Left lobe of liver (tissue), 2 donors: ENCODE data around the gene KDM4C. TPM values are rescaled to one million over a fixed set of nuclear protein-coding genes. Genes with fewer than 3 reads are reported as not detected.

Experiments used
- ATAC-seq: fragments of 200-7000 bp; cut with Tn5 transposase; one replicate; pipeline ENCODE4 v1.9.1; 2020; ENCODE audit warnings: mild to moderate bottlenecking, moderate library complexity
- DNase-seq: peaks from one replicate; pipeline ENCODE4 v3.0.0-alpha.2; 2020; ENCODE audit warnings: low spot score
- total RNA-seq: library from RNA; stranded (reverse); gene quantifications from one replicate; pipeline ENCODE4 v1.2.1, GENCODE V29; 2021
- donor health status: DM: no; HTN: no; CAD: no; lungs with moderate emphysema.
- donor health status: DM: no; HTN: yes; CAD: no.

Gene KDM4C
- total RNA-seq, 1 donor from 2014 or later = 15.8 TPM

DNA sequence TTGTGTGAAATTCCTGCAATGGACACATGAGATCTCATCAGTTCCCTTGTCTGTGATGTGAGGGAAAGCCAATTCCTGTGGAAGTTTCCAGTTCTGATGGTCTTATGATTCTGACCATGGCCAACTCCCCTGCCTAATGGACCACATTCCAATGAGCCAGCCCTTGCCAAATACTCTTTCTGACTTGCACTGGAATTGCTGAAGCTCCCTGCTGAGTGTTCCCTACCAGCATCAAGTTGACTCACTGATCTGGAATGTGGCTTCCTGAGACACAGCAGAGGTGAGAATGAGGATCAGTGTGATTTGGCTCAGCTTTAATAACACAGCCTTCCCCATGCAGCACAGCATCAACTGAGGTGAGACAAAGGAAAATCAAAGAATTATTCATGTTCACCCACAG, 427.8 kb downstream of the KDM4C start:
- no peak for DNase-seq
- ATAC-seq = no peak

GRCh38 chr9:7186175-7186574, 428.4 kb downstream of the KDM4C start:
- DNase-seq (no peak), ATAC-seq (peak; percentile 27)

- ATAC-seq (no peak), DNase-seq (no peak)
Observed at GRCh38 chr9:7192266-7192665, 434.5 kb downstream of the KDM4C start.

DNA sequence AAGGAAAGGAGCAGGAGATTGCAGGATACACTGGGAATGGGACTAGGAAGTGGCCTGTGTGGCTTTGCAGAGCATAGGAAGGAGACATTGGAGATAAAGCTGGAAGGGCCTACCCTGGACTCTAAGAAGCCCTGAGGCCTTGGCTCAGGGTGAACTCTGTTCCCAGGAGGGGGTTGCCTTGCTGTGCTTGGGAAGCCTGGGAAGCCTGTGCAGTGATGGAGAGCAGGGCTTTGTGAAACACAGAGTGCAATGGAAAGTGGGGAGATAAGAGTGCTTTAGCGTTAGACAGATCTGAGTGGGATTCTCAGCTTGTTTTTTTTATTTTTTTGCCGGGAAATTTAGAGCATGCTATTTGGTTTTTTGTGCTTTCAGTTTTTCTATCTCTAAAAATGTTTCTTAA, 437.8 kb downstream of the KDM4C start:
- ATAC-seq (no peak), DNase-seq (no peak)

- no peak for DNase-seq
- ATAC-seq = no peak
Observed at GRCh38 chr9:7196467-7196866, 438.7 kb downstream of the KDM4C start.

GRCh38 chr9:7201196-7201595, 443.4 kb downstream of the KDM4C start:
- ATAC-seq (no peak), DNase-seq (no peak)

DNA sequence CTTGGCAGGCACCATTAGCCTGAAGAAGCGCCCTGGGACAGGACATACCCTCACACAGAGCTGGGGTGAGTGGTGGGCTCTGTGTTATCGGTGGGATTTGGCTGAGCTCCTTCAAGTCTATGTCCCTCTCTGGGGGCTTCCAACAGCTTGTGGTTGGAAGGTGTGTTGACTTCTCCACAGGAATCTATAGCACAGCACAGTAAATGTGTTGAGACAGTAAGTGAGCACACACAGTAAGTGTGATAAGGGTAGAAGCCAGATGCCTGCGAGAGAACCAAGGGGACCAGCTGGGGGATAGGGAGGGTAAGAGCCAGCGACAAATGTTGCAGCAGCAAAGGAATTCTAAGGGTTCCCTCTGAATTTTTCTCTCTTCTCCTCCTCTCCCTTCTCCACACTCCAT, 448.0 kb downstream of the KDM4C start:
- no peak for DNase-seq
- ATAC-seq = no peak

DNA sequence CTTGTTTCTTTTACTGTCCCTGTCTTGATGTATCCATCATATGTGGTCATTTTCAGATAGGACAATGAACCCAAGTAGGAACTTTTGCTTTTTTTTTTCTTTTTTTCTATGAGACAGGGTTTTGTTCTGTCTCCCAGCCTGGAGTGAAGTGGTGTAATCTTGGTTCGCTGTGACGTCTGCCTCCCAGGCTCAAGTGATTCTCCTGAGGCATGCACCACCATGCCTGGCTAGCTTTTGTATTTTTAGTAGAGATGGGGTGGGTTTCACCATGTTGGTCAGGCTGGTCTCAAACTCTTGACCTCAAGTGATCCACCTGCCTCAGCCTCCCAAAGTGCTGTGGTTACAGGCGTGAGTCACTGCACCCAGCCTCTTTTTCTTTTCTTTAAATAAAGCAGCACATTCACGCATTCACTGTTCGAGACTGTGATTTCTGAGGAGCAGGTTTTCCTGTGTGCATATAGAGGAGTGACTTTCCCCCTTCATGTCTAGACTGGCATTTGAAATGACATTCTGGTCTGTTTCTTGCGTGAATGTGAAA, 448.5 kb downstream of the KDM4C start:
- no peak for DNase-seq
- no peak for ATAC-seq

GRCh38 chr9:7209016-7209715, 451.4 kb downstream of the KDM4C start:
- ATAC-seq (no peak), DNase-seq (no peak)

DNA sequence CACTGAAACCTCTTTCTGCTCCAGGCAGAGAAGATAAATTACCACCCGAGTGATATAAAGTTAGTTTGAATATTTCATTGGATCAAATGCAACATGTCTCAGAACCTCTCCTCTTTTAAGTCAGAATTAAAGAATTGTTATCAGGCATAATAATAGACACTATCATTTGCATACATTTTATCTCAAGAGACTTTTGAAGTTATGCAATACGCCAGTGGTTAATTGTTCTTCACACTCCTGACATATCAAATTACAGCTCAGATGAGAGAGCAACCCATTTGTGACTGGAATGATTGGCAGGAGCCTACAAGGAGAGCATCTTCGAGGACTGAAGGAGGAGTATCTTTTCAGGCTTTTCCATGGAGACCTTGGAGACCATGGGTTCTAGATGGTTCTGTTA, 452.2 kb downstream of the KDM4C start:
- no peak for DNase-seq
- no peak for ATAC-seq

GRCh38 chr9:7210854-7211637, 453.3 kb downstream of the KDM4C start:
- no peak for ATAC-seq
- DNase-seq = no peak

GRCh38 chr9:7211657-7212056, 453.9 kb downstream of the KDM4C start:
- ATAC-seq = no peak
- DNase-seq = no peak

DNA sequence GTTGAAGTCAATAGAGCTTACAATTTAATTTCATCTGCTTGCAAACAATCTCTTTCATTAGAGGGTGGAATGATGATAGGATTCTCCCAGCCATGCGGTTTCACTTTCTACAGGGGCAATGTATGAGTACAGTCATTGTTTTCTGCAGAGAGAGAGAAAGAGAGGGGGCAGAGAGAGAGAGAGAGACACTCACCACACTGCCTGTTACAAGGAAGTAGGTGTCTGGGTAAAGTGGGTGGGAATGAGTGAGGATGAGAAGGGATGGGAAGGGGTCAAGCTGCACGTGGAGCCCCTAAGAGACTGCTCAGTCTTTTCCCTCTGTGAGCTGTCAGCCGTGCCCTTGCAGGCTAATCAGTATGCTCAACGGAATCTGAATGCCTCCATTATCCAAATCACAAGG, 454.3 kb downstream of the KDM4C start:
- ATAC-seq (no peak), DNase-seq (no peak)

DNA sequence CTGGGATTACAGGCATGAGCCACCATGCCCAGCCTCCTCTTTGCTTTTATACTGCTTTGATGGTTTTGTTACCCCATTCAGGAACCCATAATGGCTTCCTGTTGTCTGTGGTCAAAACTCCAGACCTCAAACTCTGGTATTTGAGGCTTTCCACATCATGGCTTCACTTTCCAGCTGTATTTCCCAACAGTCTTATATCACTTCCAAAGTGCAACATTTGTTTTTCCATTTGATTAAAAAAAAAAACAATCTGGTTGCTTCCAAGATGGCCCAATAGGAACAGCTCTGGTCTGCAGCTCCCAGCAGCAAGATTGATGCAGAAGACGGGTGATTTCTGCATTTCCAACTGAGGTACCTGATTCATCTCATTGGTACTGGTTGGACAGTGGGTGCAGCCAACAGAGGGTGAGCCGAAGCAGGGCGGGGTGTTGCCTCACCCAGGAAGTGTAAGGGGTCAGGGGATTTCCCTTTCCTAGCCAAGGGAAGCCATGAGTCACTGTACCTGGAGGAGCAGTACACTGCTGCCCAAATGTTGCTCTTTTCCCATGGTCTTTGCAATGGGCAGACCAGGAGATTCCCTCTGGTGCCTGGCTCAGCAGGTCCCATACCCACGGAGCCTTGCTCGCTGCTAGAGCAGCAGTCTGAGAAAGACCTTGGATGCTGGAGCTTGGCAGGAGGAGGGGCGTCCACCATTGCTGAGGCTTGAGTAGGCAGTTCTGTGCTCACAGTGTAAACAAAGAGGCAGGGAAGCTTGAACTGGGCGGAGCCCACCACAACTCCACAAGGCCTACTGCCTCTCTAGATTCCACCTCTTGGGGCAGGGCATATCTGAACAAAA, 458.4 kb downstream of the KDM4C start:
- ATAC-seq (no peak), DNase-seq (no peak)

DNA sequence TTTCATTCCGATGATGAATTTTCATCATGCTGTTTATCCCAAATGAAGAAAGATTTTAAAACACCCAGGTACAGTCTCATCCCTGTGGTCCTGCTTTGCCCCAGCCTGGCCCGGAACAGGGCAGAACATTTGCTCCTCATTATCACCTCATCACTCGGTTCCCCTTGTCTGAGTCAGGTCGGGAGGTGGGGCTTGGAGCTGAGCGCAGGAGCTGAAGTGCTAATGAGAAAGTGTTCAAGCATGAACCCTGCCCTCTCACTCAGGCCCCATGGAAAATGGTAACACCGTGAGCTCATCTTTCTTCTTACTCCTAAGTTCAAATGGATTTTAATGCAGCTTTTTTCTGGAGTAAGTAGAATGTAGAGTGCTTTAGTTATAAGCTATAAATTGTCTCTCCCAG, 466.2 kb downstream of the KDM4C start:
- DNase-seq (no peak), ATAC-seq (no peak)

Other genes starting within 250 kb of the KDM4C start
- gene GLDC, start 112.2 kb upstream of the KDM4C start, total RNA-seq = 112 TPM